DND-41 (cell line): Measurements from ENCODE around the gene LAMTOR5.

Source experiments
- ATAC-seq: fragments of 200-7000 bp; cut with Tn5 transposase; 3 replicates; pipeline ENCODE4 v1.9.1; 2021; ENCODE audit warnings: low read depth; ENCODE audit not compliant: insufficient read depth
- DNase-seq: peaks from one replicate; pipeline ENCODE4 v3.0.0-alpha.2; 2020
- H2AFZ ChIP-seq: 2 replicates; pipeline ENCODE4 v1.6.0; 2012; ENCODE audit warnings: low read depth, low read length
- H3K27ac ChIP-seq: 2 replicates; pipeline ENCODE4 v1.5.1; 2012; ENCODE audit warnings: low read length, inconsistent platforms
- H3K27me3 ChIP-seq: fragments of 200-600 bp; sonication (generic); 2 replicates; pipeline ENCODE4 v1.6.0; 2012; ENCODE audit warnings: low read length, mild to moderate bottlenecking, inconsistent platforms; ENCODE audit not compliant: insufficient read depth, poor library complexity
- H3K36me3 ChIP-seq: 2 replicates; pipeline ENCODE4 v1.5.1; 2012; ENCODE audit warnings: low read length, inconsistent platforms; ENCODE audit not compliant: insufficient read depth
- H3K4me1 ChIP-seq: 2 replicates; pipeline ENCODE4 v1.5.1; 2012; ENCODE audit warnings: mild to moderate bottlenecking, low read length; ENCODE audit not compliant: insufficient read depth
- H3K4me2 ChIP-seq: 2 replicates; pipeline ENCODE4 v1.6.0; 2012; ENCODE audit warnings: mild to moderate bottlenecking, moderate library complexity, low read length, inconsistent platforms; ENCODE audit not compliant: insufficient read depth
- H3K4me3 ChIP-seq, 2 experiments: fragments of 200-600 bp in 1 of 2; shearing (Covaris generic) in 1 of 2; 2 replicates each; pipeline ENCODE4 v1.5.1; 2012 to 2016; ENCODE audit warnings: inconsistent platforms in 2 of 2, low read length in 2 of 2, mild to moderate bottlenecking in 2 of 2, low read depth in 1 of 2, moderate library complexity in 1 of 2
- H3K79me2 ChIP-seq: 2 replicates; pipeline ENCODE4 v1.6.0; 2012; ENCODE audit warnings: low read length, inconsistent platforms; ENCODE audit not compliant: insufficient read depth
- H3K9ac ChIP-seq: 2 replicates; pipeline ENCODE4 v1.6.0; 2012; ENCODE audit warnings: low read depth, mild to moderate bottlenecking, inconsistent platforms, low read length, moderate library complexity
- H3K9me3 ChIP-seq: 2 replicates; pipeline ENCODE4 v1.5.1; 2012; ENCODE audit warnings: low read length, moderate library complexity, mild to moderate bottlenecking, inconsistent platforms; ENCODE audit not compliant: insufficient read depth, severe bottlenecking
- H4K20me1 ChIP-seq: 2 replicates; pipeline ENCODE4 v1.6.0; 2012; ENCODE audit warnings: low read length; ENCODE audit not compliant: insufficient read depth
- CTCF ChIP-seq: IDR thresholded peaks from 2 replicates; pipeline ENCODE4 v1.5.1; 2012; ENCODE audit warnings: borderline replicate concordance, low read length, moderate library complexity, mild to moderate bottlenecking; ENCODE audit not compliant: poor library complexity, severe bottlenecking; ENCODE audit errors: extremely low read depth
- EZH2 ChIP-seq: IDR thresholded peaks from 3 replicates; pipeline ENCODE4 v1.6.1; 2012; ENCODE audit warnings: borderline replicate concordance, low read depth, mild to moderate bottlenecking, moderate library complexity, low read length, inconsistent platforms; ENCODE audit not compliant: severe bottlenecking

Gene LAMTOR5

GRCh38 chr1:110425612-110426152 lies 18.2 kb upstream of the LAMTOR5 start:
- DNase-seq (no peak), ATAC-seq (no peak)
- Histone ChIP-seq H3K9ac (no peak overlapping the region), H2AFZ (no peak overlapping the region), H3K27me3 (peaks cover 31% of the 10 kb centered on the region), H3K36me3 (no peaks in the 10 kb centered on the region), H3K9me3 (no peaks in the 10 kb centered on the region), H4K20me1 (no peaks in the 10 kb centered on the region), H3K4me3 (no peak overlapping the region), H3K27ac (no peak overlapping the region), H3K4me1 (no peaks in the 10 kb centered on the region), H3K4me2 (no peak overlapping the region), H3K79me2 (no peaks in the 10 kb centered on the region)
- no peak for TF ChIP-seq CTCF
- no peak for TF ChIP-seq EZH2

GRCh38 chr1:110424699-110425611 lies 17.5 kb upstream of the LAMTOR5 start:
- no peak for ATAC-seq
- Histone ChIP-seq H4K20me1 (no peaks in the 10 kb centered on the region), H3K27me3 (peaks cover 28% of the 10 kb centered on the region), H3K36me3 (no peaks in the 10 kb centered on the region), H2AFZ (no peak overlapping the region), H3K4me1 (no peaks in the 10 kb centered on the region), H3K9me3 (no peaks in the 10 kb centered on the region), H3K4me3 (no peak overlapping the region), H3K4me2 (no peak overlapping the region), H3K27ac (no peak overlapping the region), H3K9ac (no peak overlapping the region), H3K79me2 (no peaks in the 10 kb centered on the region)
- TF ChIP-seq CTCF (no peak), EZH2 (no peak)
- DNase-seq: no peak

- no peaks in the 10 kb centered on the region for H4K20me1 ChIP-seq
- no peak overlapping the region for H2AFZ ChIP-seq
- H3K4me3 ChIP-seq: no peak overlapping the region
- no peak for TF ChIP-seq EZH2
- no peak for TF ChIP-seq CTCF
- H3K27me3 ChIP-seq: peaks cover 11% of the 10 kb centered on the region
- no peaks in the 10 kb centered on the region for H3K4me1 ChIP-seq
- H3K9me3 ChIP-seq: no peaks in the 10 kb centered on the region
- H3K36me3 ChIP-seq: no peaks in the 10 kb centered on the region
- DNase-seq (no peak), ATAC-seq (no peak)
- H3K27ac ChIP-seq: no peak overlapping the region
- H3K4me2 ChIP-seq: no peak overlapping the region
- no peaks in the 10 kb centered on the region for H3K79me2 ChIP-seq
- H3K9ac ChIP-seq: no peak overlapping the region
Observed at GRCh38 chr1:110420874-110421793, 13.6 kb upstream of the LAMTOR5 start.
